Measurements from ENCODE around the gene ARHGDIG.
"Not testable (repeated sequence)": the region's sequence is repeated elsewhere in the genome, so short reads cannot be mapped to it uniquely, and the experiment has no call there.

ARHGDIG gene

DNA sequence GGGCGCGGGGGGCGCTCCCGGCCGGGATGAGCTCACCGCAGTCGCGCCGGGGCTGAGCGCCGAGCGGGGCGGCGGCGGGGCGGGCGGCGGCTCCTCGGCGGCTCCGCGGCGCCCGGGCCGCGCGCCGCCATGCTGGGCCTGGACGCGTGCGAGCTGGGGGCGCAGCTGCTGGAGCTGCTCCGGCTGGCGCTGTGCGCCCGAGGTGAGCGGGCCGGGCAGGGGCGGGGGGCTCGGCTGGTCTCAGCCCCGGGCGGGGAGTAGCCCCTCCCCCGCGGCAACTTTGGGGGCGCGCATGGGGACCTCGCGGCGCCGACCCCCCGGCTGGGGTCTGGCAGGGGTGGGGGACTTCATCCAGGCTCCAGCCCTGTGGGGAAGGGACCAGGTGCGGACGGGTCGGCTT is at the start of gene ARHGDIG:
Gene ARHGDIG (plus strand): TSS at position 40 of the 400 bp plus-strand sequence. CDS start 90 bp downstream, at position 130.
- DNase-seq (ENCODE audit: low spot score): no peak

GRCh38 chr16:230949-231348 is 49.4 kb upstream of the ARHGDIG start:
- no peak for DNase-seq (ENCODE audit: low spot score)

DNA sequence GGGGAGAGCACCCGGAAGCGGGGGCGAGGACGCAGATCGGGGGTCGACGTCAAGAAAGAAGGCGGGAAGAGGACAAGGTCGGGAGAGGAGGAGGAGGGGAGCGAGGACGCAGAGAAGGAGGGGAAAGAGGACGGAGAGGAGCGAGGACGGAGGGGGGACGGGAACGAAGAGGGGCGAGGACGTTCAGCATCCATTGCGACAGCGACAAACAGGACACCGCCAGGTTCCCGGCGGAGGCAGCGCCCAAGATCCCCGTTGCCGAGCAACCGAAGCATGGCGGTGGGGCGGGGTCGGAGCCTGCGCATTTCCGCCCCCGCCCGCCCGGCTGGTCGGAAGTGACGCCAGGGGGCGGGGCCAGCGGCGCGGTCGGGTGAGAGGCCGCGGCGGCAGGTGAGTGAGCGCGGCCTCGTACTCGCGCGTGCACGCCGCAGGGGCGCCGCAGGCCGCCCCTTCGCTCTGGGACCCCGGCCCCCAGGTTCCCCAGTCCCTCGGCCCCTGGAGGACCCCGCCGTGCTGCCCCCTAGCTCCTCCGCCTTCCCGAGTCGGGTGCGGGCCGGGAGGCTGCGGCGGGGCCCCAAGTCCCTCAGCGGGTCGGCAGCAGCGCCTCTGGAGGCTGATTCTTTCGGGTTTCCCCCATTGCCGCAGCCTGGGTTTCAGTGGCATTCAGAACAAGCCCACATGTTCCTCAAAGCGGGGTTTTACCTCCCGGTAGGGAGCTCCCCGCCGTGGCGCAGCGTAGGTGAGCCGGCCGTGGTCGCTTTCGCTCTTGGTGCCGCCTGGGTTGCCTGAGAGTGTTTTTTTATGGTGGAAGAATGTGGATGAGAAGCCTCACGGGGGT is 45.7 kb upstream of the ARHGDIG start, which contains the start of gene FAM234A:
Gene FAM234A (plus strand): TSS at position 354 of the 838 bp plus-strand sequence. CDS start 19,593 bp downstream, outside the sequence.
- peak; percentile 97 for DNase-seq (ENCODE audit: low spot score)

GRCh38 chr16:239948-240277 is 40.5 kb upstream of the ARHGDIG start:
- no peak for DNase-seq (ENCODE audit: low spot score)

- DNase-seq (ENCODE audit: low spot score): no peak
Measured at GRCh38 chr16:240559-240958, 39.8 kb upstream of the ARHGDIG start.

GRCh38 chr16:242281-242680 is 38.1 kb upstream of the ARHGDIG start:
- DNase-seq (ENCODE audit: low spot score): no peak

- no peak for DNase-seq (ENCODE audit: low spot score)
Measured at GRCh38 chr16:243348-243747, 37.0 kb upstream of the ARHGDIG start.

DNA sequence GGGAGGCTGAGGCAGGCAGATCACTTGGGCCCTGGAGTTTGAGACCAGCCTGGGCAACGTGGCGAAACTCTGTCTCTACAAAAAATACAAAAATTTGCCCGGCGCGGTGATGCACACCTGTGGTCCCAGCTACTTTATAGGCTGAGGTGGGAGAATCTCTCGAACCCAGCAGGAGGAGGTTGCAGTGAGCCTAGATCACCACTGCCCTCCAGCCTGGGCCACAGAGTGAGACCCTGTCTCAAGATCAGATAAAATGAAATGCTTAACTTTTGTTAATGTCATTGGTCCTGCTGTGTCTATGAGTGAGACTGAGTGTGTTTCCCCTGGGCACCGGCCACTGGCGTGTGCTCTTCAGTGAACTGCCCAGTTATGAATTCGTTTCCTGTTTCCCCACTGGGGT is 35.3 kb upstream of the ARHGDIG start:
- DNase-seq (ENCODE audit: low spot score): no peak

DNA sequence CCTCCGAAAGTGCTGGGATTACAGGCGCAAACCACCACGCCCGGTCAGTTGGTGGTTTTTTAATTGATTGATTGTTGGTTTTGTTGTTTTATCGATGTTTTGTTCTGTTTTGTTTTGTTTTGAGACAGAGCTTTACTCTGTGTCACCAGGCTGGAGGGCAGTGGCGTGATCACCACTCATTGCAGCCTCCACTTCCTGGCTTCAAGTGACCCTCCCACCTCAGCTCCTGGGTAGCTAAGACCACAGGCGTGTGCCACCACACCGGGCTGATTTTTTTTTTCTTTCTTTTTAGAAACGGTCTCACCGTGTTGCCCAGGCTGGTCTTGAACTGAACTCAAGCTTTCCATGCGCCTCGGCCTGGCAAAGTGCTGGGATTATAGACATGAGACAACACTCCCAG is 33.4 kb upstream of the ARHGDIG start:
- DNase-seq (ENCODE audit: low spot score): no peak

GRCh38 chr16:249431-249830 is 31.0 kb upstream of the ARHGDIG start:
- DNase-seq (ENCODE audit: low spot score): no peak

DNA sequence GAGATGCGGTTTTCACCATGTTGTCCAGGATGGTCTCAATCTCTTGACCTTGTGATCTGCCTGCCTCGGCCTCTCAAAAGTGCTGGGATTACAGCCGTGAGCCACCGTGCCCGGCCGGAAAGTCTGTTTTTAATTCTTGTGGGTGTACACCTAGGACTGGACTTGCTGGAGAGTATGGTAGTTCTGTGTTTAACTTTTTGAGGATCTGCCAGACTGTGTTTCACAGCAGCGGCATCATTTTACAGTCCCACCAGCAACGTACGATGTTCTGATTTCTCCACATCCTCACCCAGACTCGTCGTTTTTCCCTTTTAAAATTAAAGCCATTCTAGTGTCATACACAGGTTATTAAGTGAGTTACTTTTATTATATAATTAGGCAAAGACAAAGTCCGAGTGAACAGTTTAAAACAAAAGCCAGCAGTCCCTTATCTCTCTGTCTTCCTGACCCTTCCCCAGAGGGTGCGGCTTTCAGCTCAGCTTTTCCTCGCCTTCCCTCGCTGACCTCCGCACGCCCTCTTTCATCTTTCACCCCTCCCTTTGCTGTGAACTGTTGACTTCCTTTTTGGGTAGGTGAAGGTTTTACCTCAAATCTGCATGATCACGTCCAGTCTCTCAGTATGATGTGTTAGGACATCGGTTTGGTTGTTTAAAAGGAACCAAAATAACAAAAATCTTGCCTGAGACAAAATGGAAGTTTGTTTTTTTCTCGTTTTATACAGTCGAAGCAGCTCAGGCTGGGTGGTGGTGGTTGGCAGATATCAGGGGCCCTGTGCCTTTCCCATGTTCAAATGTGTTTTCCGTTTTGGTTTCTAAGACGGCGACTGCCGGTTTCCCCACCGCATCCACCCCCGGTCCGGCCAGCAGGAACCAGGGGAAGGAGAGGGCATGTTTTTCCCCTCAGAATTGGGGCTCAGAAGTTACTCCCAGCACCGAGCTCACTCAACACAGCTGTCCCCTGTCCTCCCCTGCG is 27.7 kb upstream of the ARHGDIG start:
- DNase-seq (ENCODE audit: low spot score): peak; percentile 13

DNA sequence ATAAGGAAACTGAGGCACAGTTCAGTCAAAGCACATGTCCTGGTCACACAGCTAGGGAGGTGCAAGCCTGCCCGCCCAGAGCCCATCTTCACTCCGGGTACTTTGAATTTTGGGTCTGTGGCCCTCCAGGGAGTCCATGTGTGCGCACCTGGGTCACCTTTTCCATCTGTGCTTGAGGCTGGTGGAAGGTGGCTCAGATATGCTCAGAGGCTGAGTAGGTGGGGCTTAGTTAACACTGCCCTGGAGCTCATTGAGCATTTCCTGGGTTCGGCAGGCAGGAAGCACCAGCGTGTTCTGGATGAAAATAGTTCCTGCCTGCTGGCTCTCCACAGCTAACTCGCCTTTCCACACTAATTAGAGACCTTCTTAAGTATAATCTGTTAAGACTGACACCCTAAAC is 26.6 kb upstream of the ARHGDIG start:
- DNase-seq (ENCODE audit: low spot score): no peak

GRCh38 chr16:254461-254860 is 25.9 kb upstream of the ARHGDIG start:
- DNase-seq (ENCODE audit: low spot score): no peak

DNA sequence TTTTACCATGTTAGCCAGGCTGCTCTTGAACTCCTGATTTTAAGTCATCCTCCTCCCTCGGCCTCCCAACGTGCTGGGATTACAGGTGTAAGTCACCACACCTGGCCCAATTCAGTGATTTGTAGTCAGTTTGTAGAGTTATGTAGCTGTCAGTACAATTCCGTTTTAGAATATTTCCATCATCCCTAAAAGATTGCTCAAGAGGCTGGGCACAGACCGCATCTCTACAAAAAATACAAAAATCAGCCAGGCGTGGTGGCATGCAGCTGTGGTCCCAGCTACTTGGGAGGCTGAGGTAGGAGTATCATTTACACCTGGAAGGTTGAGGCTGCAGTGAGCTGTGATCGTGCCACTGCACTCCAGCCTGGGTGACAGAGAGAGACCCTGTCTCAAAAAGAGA is 25.2 kb upstream of the ARHGDIG start:
- no peak for DNase-seq (ENCODE audit: low spot score)

GRCh38 chr16:258091-258490 is 22.3 kb upstream of the ARHGDIG start:
- not testable (repeated sequence) for DNase-seq (ENCODE audit: low spot score)

DNA sequence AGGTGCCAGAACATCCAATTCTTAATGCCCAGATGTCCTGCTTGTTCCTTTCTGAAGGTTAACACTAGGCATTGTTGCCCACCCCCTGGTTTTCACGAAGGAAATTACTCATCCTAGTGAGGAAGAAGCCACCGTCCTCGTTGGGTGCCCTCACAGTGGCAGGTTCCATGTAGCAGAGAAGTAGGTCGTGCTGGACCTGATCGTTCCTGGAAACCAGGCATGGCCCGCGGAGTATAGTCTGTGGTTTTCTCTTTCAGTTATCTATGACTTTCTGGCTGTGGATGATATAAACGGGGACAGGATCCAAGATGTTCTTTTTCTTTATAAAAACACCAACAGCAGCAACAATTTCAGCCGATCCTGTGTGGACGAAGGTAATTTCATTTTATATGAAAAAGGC is 21.2 kb upstream of the ARHGDIG start:
- no peak for DNase-seq (ENCODE audit: low spot score)

- no peak for DNase-seq (ENCODE audit: low spot score)
Measured at GRCh38 chr16:259814-260253, 20.6 kb upstream of the ARHGDIG start.

GRCh38 chr16:260326-260725 is 20.1 kb upstream of the ARHGDIG start:
- no peak for DNase-seq (ENCODE audit: low spot score)

DNA sequence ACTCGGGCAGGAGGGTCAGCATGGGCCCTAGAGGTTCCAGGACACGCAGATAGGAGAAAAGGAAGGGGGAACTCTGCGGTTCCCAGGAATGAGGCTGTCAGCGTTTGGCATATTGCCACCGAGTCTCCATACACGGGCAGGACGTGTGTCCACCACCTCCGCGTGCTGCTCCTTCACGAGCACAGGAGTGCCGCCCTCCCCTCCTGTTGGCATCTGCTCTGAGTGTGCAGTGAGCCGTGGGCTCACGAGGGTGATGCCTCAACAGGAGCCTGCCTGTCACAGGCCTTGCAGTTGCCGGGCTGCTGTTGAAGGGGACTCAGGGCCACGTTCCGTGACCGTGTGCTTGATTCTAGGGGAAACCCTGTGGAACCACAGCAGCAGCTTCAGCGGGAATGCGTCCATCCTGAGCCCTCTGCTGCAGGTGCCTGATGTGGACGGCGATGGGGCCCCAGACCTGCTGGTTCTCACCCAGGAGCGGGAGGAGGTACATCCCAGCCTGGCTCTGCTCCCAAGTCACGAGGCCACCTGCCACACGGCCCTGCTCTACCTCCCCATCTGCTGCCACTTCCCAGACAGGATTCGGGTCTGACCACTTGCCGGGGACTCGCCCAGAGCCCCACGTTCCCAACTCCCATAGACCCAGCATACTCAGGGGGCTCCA is 19.2 kb upstream of the ARHGDIG start:
- DNase-seq (ENCODE audit: low spot score): no peak

DNA sequence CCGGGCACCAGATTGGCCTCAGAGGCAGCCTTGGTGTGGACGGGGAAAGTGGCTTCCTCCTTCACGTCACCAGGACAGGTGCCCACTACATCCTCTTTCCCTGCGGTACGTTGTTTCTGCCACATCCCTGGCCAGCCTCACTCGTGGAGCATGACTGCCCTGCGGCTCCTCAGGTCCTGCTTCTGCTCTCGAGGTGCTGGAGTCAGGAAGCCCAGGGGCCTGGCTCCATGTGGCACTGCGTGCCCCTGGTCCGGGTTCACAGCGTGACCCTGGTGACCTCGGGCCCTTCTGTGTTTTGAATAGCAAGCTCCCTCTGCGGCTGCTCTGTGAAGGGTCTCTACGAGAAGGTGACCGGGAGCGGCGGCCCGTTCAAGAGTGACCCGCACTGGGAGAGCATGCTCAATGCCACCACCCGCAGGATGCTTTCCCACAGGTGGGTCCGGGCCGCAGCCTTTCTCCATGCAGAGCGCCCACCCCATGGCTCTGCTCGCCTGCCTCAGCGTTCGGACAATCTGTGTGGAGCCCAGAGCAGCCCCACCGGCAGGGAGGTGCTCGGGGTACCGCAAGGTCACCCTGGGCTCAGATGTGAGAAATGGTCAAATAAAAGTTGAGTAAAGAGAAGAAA is 18.2 kb upstream of the ARHGDIG start:
- DNase-seq (ENCODE audit: low spot score): no peak

- DNase-seq (ENCODE audit: low spot score): no peak
Measured at GRCh38 chr16:263182-263774, 17.1 kb upstream of the ARHGDIG start.

Measured in hematopoietic multipotent progenitor cell treated with erythropoietin and hydrocortisone succinate and interleukin-3 and kit ligand, for 17 days (in vitro differentiated cells).